T-cell (primary cell): ENCODE data around the gene RIN2. TPM values are rescaled to one million over a fixed set of nuclear protein-coding genes. Genes with fewer than 3 reads are reported as not detected.

Experiments used
- ATAC-seq, 4 experiments: fragments of 200-7000 bp in 3 of 4; fragments of 150-1000 bp in 1 of 4; cut with Tn5 transposase; replicated peaks in 1 of 4; 1 replicate in 3 of 4; 2 replicates in 1 of 4; pipeline ENCODE4 v1.10.0; 2021; ENCODE audit warnings: moderate library complexity in 3 of 4, mild to moderate bottlenecking in 2 of 4, moderate number of reproducible peaks in 1 of 4
- CTCF ChIA-PET, 2 donors: fragments of 300-600 bp; sonication (Branson Sonifier 250); formaldehyde crosslinking; loops; one replicate each; lab custom pipeline; 2022; ENCODE audit warnings: antibody characterized with exemption in 2 of 2; lab: Charles Lee
- POLR2A ChIA-PET, 2 donors: fragments of 300-600 bp; sonication (Branson Sonifier 250); formaldehyde crosslinking; loops; one replicate each; lab custom pipeline; 2022; ENCODE audit warnings: antibody characterized with exemption in 2 of 2; lab: Charles Lee
- DNase-seq, 35 experiments: peaks; one replicate each; pipeline versions ENCODE4 v3.0.0 to v3.0.0-alpha.2; 2013 to 2023
- H3K27ac ChIP-seq: one replicate; pipeline ENCODE4 v1.5.1; 2013; ENCODE audit warnings: low read length
- H3K27me3 ChIP-seq, 2 experiments: replicated peaks in 1 of 2; 1 replicate in 1 of 2; 2 replicates in 1 of 2; pipeline versions ENCODE4 v1.6.1 to v1.7.0; 2013; ENCODE audit warnings: low read length in 1 of 2, mixed read lengths in 1 of 2; ENCODE audit not compliant: control insufficient read depth in 2 of 2, insufficient read depth in 2 of 2; ENCODE audit errors: extremely low read depth in 1 of 2
- H3K36me3 ChIP-seq, 2 donors: 1 replicate in 1 of 2; 2 replicates in 1 of 2; pipeline versions ENCODE4 v1.6.1 to v1.7.0; 2013; ENCODE audit warnings: low read length in 1 of 2; ENCODE audit not compliant: control insufficient read depth in 2 of 2, insufficient read depth in 1 of 2; ENCODE audit errors: extremely low read depth in 1 of 2
- H3K4me1 ChIP-seq, 2 experiments: 1 replicate in 1 of 2; 2 replicates in 1 of 2; pipeline versions ENCODE4 v1.6.1 to v1.7.0; 2013; ENCODE audit warnings: low read length in 2 of 2, mixed read lengths in 1 of 2; ENCODE audit not compliant: insufficient read depth in 2 of 2, control insufficient read depth in 1 of 2; ENCODE audit errors: extremely low read depth in 1 of 2
- H3K4me3 ChIP-seq, 2 donors: 1 replicate in 1 of 2; 2 replicates in 1 of 2; pipeline versions ENCODE4 v1.5.1 to v1.7.0; 2013; ENCODE audit warnings: mild to moderate bottlenecking in 2 of 2, low read length in 1 of 2, moderate library complexity in 1 of 2; ENCODE audit not compliant: control insufficient read depth in 1 of 2; ENCODE audit errors: extremely low read depth in 1 of 2
- H3K9me3 ChIP-seq: 2 replicates; pipeline ENCODE4 v1.7.0; 2013
- H3K27ac Mint-ChIP-seq, 2 donors: one replicate each; pipeline ENCODE4 v1.8.0; 2020 to 2021; ENCODE audit warnings: mild to moderate bottlenecking in 2 of 2, mixed read lengths in 2 of 2
- H3K27me3 Mint-ChIP-seq, 2 donors: one replicate each; pipeline ENCODE4 v1.8.0; 2021 to 2022; ENCODE audit warnings: mixed read lengths in 2 of 2
- H3K36me3 Mint-ChIP-seq: one replicate; pipeline ENCODE4 v1.8.0; 2021; ENCODE audit warnings: mixed read lengths
- H3K4me1 Mint-ChIP-seq, 3 donors: one replicate each; pipeline ENCODE4 v1.8.0; 2020 to 2022; ENCODE audit warnings: mixed read lengths in 3 of 3, mild to moderate bottlenecking in 1 of 3
- H3K4me3 Mint-ChIP-seq, 3 donors: one replicate each; pipeline ENCODE4 v1.8.0; 2020 to 2022; ENCODE audit warnings: mild to moderate bottlenecking in 3 of 3, mixed read lengths in 3 of 3, moderate library complexity in 3 of 3
- H3K9me3 Mint-ChIP-seq, 3 donors: one replicate each; pipeline ENCODE4 v1.8.0; 2020 to 2022; ENCODE audit warnings: mixed read lengths in 3 of 3
- WGBS: methylation state at CpG from one replicate; pipeline ENCODE4 v1.1.5; 2013; ENCODE audit warnings: missing lambda C conversion rate; ENCODE audit not compliant: insufficient coverage; 5-methylcytosine and 5-hydroxymethylcytosine counted together
- total RNA-seq, 35 experiments: library from RNA in 6 of 35; stranded (reverse) in 6 of 35; fragments of 120-200 nt in 1 of 35; gene quantifications; one replicate each; pipeline versions ENCODE4 v1.2.1 to v1.2.4 and lab custom pipeline; 2013 to 2026

Gene RIN2
- total RNA-seq, 5 donors from 2014 or later (not counting 1 experiment from before 2014, with no cell fraction given), result 0.20 to 0.89 (median 0.26) TPM; not detected in 2

- H3K4me3 Mint-ChIP-seq, result no peak overlapping the region
- peaks cover 0 to 8% (median 7%) of the 10 kb centered on the region in 3 donors for H3K9me3 Mint-ChIP-seq
- Histone ChIP-seq H3K36me3 (no peaks in the 10 kb centered on the region), H3K9me3 (no peaks in the 10 kb centered on the region), H3K27me3 (peaks cover 0 to 14% of the 10 kb centered on the region in 2 experiments), H3K4me1 (no peaks in the 10 kb centered on the region), H3K4me3 (no peak overlapping the region), H3K27ac (no peak overlapping the region)
- CTCF ChIA-PET, result interaction anchor here in 1 of 2 donors (0.6 kb wide), 1 partner anchor 35 kb away, joined by 4 read pairs; no protein-coding TSS in a partner anchor
- peaks cover 11% of the 10 kb centered on the region in 2 donors for H3K27me3 Mint-ChIP-seq
- no peak for DNase-seq
- H3K27ac Mint-ChIP-seq, result no peak overlapping the region
- POLR2A ChIA-PET, result no interaction called here
- no peak for ATAC-seq
- WGBS, result no CpG with 5 or more reads among the region's 2 CpGs
- H3K36me3 Mint-ChIP-seq, result no peaks in the 10 kb centered on the region
- no peaks in the 10 kb centered on the region for H3K4me1 Mint-ChIP-seq
Measured at GRCh38 chr20:19741924-19742323, 16.1 kb upstream of the RIN2 start.

- 88% methylated on average over 6 of the region's 9 CpGs for WGBS
- peaks cover 0 to 14% of the 10 kb centered on the region in 2 experiments for H3K27me3 ChIP-seq
- ChIA-PET POLR2A (no interaction called here), CTCF (no interaction called here)
- no peaks in the 10 kb centered on the region for H3K4me1 ChIP-seq
- Mint-ChIP-seq H3K27ac (no peak overlapping the region), H3K36me3 (no peaks in the 10 kb centered on the region), H3K4me1 (no peaks in the 10 kb centered on the region), H3K4me3 (no peak overlapping the region), H3K9me3 (peaks cover 0 to 14% (median 7%) of the 10 kb centered on the region in 3 donors), H3K27me3 (peaks cover 11% of the 10 kb centered on the region in 2 donors)
- no peak for DNase-seq
- H3K27ac ChIP-seq, result no peak overlapping the region
- H3K4me3 ChIP-seq, result no peak overlapping the region
- ATAC-seq, result no peak
- no peaks in the 10 kb centered on the region for H3K9me3 ChIP-seq
- H3K36me3 ChIP-seq, result no peaks in the 10 kb centered on the region
Measured at GRCh38 chr20:19742974-19743639, 15.0 kb upstream of the RIN2 start.

GRCh38 chr20:19743640-19743995, 14.4 kb upstream of the RIN2 start:
- CTCF ChIA-PET, result no interaction called here
- Mint-ChIP-seq H3K36me3 (no peaks in the 10 kb centered on the region), H3K9me3 (peaks cover 0 to 14% (median 7%) of the 10 kb centered on the region in 3 donors), H3K27me3 (peaks cover 14% of the 10 kb centered on the region in 2 donors), H3K27ac (no peak overlapping the region), H3K4me3 (no peak overlapping the region), H3K4me1 (no peaks in the 10 kb centered on the region)
- DNase-seq (no peak), ATAC-seq (no peak)
- no peaks in the 10 kb centered on the region for H3K9me3 ChIP-seq
- WGBS, result 0% methylated on average over 1 of the region's 1 CpG
- peaks cover 0 to 14% of the 10 kb centered on the region in 2 experiments for H3K27me3 ChIP-seq
- POLR2A ChIA-PET, result no interaction called here
- no peaks in the 10 kb centered on the region for H3K36me3 ChIP-seq
- no peak overlapping the region for H3K4me3 ChIP-seq
- no peak overlapping the region for H3K27ac ChIP-seq
- no peaks in the 10 kb centered on the region for H3K4me1 ChIP-seq

DNA sequence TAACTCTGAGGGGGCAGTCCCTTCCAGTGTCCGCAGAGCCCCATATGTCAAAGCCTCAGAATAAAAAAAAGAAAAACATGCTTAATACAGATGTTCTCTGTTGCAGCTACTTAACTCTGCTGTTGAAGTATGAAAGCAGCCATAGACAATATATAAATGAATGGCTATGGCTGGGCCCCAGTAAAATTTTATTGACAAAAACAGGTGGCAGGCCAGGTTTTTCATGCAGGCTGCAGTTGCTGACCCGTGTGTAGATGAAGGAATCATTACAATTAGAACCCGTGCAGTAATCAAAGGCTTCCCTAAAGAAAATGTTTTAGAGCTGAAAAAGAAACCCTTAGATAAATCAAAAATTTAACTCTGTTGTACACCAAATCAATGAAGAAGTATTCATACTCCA, 13.0 kb upstream of the RIN2 start:
- ATAC-seq (no peak), DNase-seq (no peak)
- Histone ChIP-seq H3K4me1 (no peaks in the 10 kb centered on the region), H3K36me3 (no peaks in the 10 kb centered on the region), H3K9me3 (no peaks in the 10 kb centered on the region), H3K27ac (no peak overlapping the region), H3K27me3 (peaks cover 0 to 2% of the 10 kb centered on the region in 2 experiments), H3K4me3 (no peak overlapping the region)
- H3K27ac Mint-ChIP-seq, result no peak overlapping the region
- POLR2A ChIA-PET, result no interaction called here
- CTCF ChIA-PET, result no interaction called here
- peaks cover 0 to 14% (median 7%) of the 10 kb centered on the region in 3 donors for H3K9me3 Mint-ChIP-seq
- H3K4me1 Mint-ChIP-seq, result no peaks in the 10 kb centered on the region
- no CpG with 5 or more reads among the region's 3 CpGs for WGBS
- H3K36me3 Mint-ChIP-seq, result no peaks in the 10 kb centered on the region
- peaks cover 15 to 16% of the 10 kb centered on the region in 2 donors for H3K27me3 Mint-ChIP-seq
- no peak overlapping the region for H3K4me3 Mint-ChIP-seq

- H3K27me3 Mint-ChIP-seq, result peaks cover 15 to 16% of the 10 kb centered on the region in 2 donors
- H3K4me3 Mint-ChIP-seq, result no peak overlapping the region
- Histone ChIP-seq H3K4me1 (no peaks in the 10 kb centered on the region), H3K27ac (no peak overlapping the region), H3K4me3 (no peak overlapping the region), H3K36me3 (no peaks in the 10 kb centered on the region), H3K27me3 (peaks cover 0 to 2% of the 10 kb centered on the region in 2 experiments), H3K9me3 (no peaks in the 10 kb centered on the region)
- DNase-seq, result no peak
- ATAC-seq, result no peak
- no peaks in the 10 kb centered on the region for H3K36me3 Mint-ChIP-seq
- peaks cover 0 to 14% (median 7%) of the 10 kb centered on the region in 3 donors for H3K9me3 Mint-ChIP-seq
- ChIA-PET CTCF (no interaction called here), POLR2A (no interaction called here)
- H3K4me1 Mint-ChIP-seq, result no peaks in the 10 kb centered on the region
- H3K27ac Mint-ChIP-seq, result no peak overlapping the region
- WGBS, result no CpG with 5 or more reads among the region's 1 CpG
Measured at GRCh38 chr20:19745584-19745983, 12.5 kb upstream of the RIN2 start.

DNA sequence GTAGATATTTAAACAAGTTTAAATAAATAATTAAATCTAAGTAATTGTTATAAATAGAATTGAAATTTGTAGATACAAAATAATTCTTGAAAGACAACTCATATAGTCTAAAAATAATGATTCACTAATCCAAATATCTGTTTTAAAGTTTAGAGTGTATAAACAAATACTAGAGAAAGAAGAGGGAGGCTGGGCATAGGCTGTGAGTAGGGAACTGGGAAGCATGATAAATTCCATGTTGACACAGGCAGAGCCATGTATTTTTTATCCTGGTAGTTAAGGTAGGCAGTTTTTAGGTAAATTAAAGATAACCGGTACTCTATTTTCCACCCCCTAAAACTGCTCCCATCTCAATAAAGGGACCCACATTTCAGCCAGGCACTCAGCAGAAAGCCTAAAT, 11.7 kb upstream of the RIN2 start:
- peaks cover 0 to 2% of the 10 kb centered on the region in 2 experiments for H3K27me3 ChIP-seq
- H3K4me1 ChIP-seq, result no peaks in the 10 kb centered on the region
- ChIA-PET POLR2A (no interaction called here), CTCF (no interaction called here)
- H3K27ac ChIP-seq, result no peak overlapping the region
- H3K27me3 Mint-ChIP-seq, result peaks cover 8 to 12% of the 10 kb centered on the region in 2 donors
- WGBS, result no CpG with 5 or more reads among the region's 1 CpG
- H3K36me3 Mint-ChIP-seq, result no peaks in the 10 kb centered on the region
- ATAC-seq (no peak), DNase-seq (no peak)
- H3K4me3 ChIP-seq, result no peak overlapping the region
- H3K27ac Mint-ChIP-seq, result no peak overlapping the region
- H3K9me3 Mint-ChIP-seq, result peaks cover 0 to 14% (median 7%) of the 10 kb centered on the region in 3 donors
- no peak overlapping the region for H3K4me3 Mint-ChIP-seq
- H3K4me1 Mint-ChIP-seq, result no peaks in the 10 kb centered on the region
- no peaks in the 10 kb centered on the region for H3K36me3 ChIP-seq
- no peaks in the 10 kb centered on the region for H3K9me3 ChIP-seq
